GM18508 (cell line): ENCODE results near the gene NDUFS2.
"Not testable (repeated sequence)": the region's sequence is repeated elsewhere in the genome, so short reads cannot be mapped to it uniquely, and the experiment has no call there.

Experiments used
- ATAC-seq: cut with Tn5 transposase; IDR thresholded peaks from one replicate; pipeline ENCODE4 v1.9.1; 2021; ENCODE audit warnings: moderate number of reproducible peaks; ENCODE audit not compliant: insufficient read depth, unreplicated experiment

The NDUFS2 gene

GRCh38 chr1:161235957-161236775 lies 34.0 kb downstream of the NDUFS2 start:
- no peak for ATAC-seq

DNA sequence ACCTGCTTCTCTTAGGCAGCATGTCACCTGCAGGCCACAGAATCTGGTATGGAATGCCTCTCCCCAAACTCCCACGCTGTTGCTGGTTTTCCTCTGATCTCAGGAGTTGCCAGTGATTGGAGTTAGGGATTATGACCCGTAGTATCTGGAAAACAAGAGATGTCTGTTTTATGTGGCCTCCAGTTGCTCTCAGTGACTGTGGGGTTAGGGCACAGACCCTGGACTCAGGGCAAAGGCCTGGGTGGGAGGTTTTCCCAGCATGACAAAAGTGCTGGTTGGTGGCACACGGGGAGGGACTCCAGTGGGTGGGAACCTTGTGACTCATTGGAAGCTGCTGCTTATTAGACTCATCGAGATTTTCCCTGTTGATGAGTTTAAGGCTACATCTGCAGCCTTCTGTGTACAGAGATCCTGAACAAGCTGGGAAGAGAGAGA lies 35.9 kb downstream of the NDUFS2 start, which contains the start of gene NR1I3:
TSS of gene NR1I3 (minus strand) at position 165 of the 435 bp plus-strand sequence. CDS start 1,638 bp downstream, outside the sequence.
- ATAC-seq = no peak

DNA sequence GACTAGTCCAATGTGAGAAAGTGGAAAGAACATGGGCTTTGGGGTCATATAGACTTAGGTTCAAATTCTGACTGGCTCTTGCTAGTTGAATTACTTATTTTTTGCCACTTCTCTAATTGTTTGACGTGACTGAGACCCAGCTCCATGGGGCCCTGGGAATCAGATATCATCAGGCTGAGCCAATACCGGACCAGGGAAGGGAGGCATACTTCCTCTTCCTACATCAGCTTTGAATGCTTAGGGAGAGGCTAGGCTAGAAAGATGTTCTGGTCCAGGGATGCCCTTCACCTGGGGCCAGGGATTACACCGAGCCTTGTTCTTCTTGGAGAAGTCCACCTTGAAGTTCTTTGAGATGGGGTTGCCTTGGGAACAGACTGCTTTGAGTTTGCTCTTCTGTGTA lies 39.5 kb downstream of the NDUFS2 start:
- no peak for ATAC-seq

GRCh38 chr1:161242313-161242712 lies 40.1 kb downstream of the NDUFS2 start:
- ATAC-seq = no peak

- no peak for ATAC-seq
These were observed 42.7 kb downstream of the NDUFS2 start for GRCh38 chr1:161244888-161245287.

GRCh38 chr1:161250100-161250499 lies 47.9 kb downstream of the NDUFS2 start:
- not testable (repeated sequence) for ATAC-seq

GRCh38 chr1:161250829-161251228 lies 48.7 kb downstream of the NDUFS2 start:
- ATAC-seq = no peak

DNA sequence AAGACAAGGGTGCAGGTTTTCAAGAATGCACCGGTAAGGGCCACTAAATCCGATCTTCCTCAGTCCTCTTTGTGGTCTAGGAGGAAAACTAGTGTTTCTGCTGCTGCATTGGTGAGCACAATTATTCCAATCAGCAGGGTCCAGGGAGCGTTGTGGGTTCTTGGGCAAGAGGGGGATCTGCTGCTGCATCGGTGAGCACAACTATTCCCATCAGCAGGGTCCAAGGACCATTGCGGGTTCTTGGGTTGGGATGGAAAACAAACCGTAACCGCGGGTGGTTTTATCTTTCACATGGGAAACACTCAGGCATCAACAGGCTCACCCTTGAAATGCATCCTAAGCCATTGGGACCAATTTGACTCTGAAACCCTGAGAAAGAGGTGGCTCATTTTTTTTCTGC lies 49.4 kb downstream of the NDUFS2 start:
- ATAC-seq = no peak

- ATAC-seq = not testable (repeated sequence)
These were observed 53.1 kb downstream of the NDUFS2 start for GRCh38 chr1:161255302-161255701.

GRCh38 chr1:161255955-161256520 lies 53.9 kb downstream of the NDUFS2 start:
- ATAC-seq = not testable (repeated sequence)

DNA sequence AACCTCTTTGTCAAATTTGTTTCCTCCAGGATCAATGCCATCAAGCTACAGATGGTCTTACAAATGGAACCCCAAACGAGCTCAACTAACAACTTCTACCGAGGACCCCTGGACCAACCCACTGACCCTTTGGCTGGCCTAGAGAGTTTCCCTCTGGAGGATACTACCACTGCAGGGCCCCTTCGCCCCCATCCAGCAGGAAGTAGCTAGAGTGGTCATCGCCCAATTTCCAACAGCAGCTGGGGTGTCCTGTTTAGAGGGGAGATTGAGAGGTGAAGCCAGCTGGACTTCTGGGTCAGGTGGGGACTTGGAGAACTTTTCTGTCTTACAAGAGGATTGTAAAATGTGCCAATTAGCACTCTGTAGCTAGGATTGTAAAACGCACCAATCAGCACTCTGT lies 54.9 kb downstream of the NDUFS2 start:
- ATAC-seq = not testable (repeated sequence)

DNA sequence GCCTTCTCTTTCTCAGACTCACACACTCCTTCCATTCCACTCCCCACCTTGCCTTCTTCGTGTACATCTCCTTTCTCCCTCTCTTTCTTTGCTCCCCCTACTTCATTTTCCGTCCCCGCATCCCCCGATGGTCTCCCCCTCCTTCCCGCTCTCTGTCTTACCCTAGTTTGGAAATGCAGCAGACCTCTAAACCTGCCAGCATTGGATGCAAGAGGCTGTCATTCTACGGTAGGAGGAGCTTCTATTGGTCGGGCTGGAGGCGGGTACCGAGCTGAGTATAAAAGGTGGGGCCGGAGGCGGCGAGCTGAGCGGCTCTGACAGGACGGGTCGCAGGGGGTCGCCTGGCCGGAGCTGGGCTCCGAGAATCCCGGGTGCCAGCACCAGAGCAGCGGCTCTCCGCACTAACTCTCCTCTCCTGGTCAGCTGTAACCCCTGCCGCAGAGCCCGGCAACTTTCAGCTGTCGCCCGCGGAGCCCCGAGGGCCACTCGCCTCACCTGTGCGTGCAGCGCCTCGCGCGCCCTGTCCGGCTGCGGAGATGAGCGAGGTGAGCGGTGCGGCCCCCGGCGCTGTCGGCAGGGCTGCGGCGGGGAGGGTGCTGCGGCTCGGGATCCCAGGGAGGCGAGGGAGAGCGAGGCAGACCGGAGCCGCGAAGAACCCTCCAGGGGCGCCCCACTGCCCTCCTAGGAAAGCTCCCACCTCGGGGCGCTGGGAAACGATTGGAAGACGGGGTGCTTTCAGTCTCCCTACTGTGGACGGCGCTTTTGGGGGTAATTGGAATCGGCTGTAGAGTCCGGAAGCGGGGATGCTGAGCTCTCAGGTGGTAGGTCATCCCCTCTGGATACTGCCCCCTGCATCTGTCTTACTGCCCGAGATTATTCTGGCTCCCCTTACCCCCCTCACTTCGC lies 56.5 kb downstream of the NDUFS2 start, which contains the start of gene PCP4L1:
TSS of gene PCP4L1 (plus strand) at position 307 of the 906 bp plus-strand sequence. CDS start at position 537, 230 bp downstream.
- no peak for ATAC-seq

GRCh38 chr1:161259345-161259702 lies 57.2 kb downstream of the NDUFS2 start:
- no peak for ATAC-seq

- ATAC-seq = no peak
These were observed 57.6 kb downstream of the NDUFS2 start for GRCh38 chr1:161259765-161260164.

DNA sequence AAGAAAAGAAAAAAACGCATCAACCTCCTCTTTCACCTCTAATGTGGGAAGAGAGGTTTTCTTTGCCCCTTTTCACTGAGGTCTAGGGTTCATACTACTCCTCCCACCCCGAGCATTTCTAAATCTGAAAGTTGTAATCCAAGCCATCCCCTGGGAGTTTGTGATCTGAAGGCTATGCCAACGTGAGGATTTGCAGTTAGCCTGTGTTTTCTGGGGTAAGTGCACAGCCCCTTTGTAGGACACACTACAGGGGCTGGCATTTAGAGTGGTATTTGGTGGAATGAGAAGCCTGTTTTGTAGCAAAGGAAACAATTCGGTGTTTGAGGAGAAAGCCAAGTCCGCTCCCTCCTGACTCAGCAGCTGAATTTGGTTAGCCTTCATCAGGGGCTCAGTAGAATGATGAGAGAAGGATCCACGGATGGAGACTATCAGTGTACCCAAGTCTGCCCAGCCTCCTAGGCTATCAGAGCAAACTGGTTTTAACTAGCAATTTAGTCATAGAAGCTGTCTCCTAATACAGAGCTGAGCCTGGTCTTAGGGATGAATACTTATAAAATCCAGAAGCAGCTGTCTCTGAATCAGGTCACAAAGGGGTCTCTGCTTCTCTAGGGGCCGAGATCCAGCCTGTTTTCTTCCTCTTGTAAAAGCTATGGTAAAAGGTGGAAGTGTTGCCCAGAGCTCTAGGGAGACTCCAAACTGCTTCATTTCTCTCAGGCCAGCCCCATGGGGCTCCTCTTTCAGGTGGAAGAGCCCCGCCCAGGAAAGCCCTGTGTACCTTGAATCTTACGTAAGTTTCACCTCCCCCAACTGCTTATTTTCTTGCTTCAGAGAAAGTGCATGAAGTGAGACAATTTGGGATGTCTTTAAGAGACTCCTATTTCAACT lies 58.5 kb downstream of the NDUFS2 start:
- ATAC-seq = no peak

- ATAC-seq = no peak
These were observed 59.4 kb downstream of the NDUFS2 start for GRCh38 chr1:161261261-161262235.
